Left cardiac atrium (tissue), 4 donors: Measurements from ENCODE around the gene NKX2-1. TPM values are rescaled to one million over a fixed set of nuclear protein-coding genes. Genes with fewer than 3 reads are reported as not detected.
"Not testable (repeated sequence)": the region's sequence is repeated elsewhere in the genome, so short reads cannot be mapped to it uniquely, and the experiment has no call there.

Source experiments
- ATAC-seq, 2 donors: fragments of 200-7000 bp; cut with Tn5 transposase; one replicate each; pipeline ENCODE4 v1.9.1; 2020; ENCODE audit warnings: mild to moderate bottlenecking in 2 of 2, moderate library complexity in 2 of 2
- DNase-seq: peaks from one replicate; pipeline ENCODE4 v3.0.0-alpha.2; 2020
- intact Hi-C, 2 donors: fragments of 100-400 bp; cut with DNase I; formaldehyde crosslinking; loops; one replicate each; pipeline versions ENCODE4 v1.14.1 to v1.15.1; 2022 to 2023
- total RNA-seq, 2 donors: library from RNA; stranded (reverse); fragmentation: NEBNext Ultra II Directional; extraction: Animal tissue kit (Norgen Biotek cat#: 25700); gene quantifications; one replicate each; pipeline ENCODE4 v1.2.1, GENCODE V29; 2021
- donor health status: DM: no; HTN: yes; CAD: no.
- donor health status: DM: no; HTN: yes; CAD: no; lungs with severe emphysema.
- donor health status: DM: yes; HTN: yes; CAD: no.
- donor health status: Dilated cardiomyopathy.

NKX2-1 gene
- total RNA-seq, 2 donors from 2014 or later: not detected

GRCh38 chr14:36507847-36508417 is 12.1 kb downstream of the NKX2-1 start:
- intact Hi-C loops: no loop called here
- ATAC-seq (no peak), DNase-seq (no peak)

GRCh38 chr14:36506732-36507614 is 13.1 kb downstream of the NKX2-1 start:
- ATAC-seq (no peak), DNase-seq (no peak)
- intact Hi-C loops: no loop called here

GRCh38 chr14:36505892-36506731 is 13.9 kb downstream of the NKX2-1 start:
- intact Hi-C loops: no loop called here
- DNase-seq (no peak), ATAC-seq (peak in 1 of 2 donors; percentile 19)

- ATAC-seq (no peak), DNase-seq (no peak)
- intact Hi-C loops: no loop called here
These were observed 14.7 kb downstream of the NKX2-1 start for GRCh38 chr14:36505181-36505815.

- intact Hi-C loops: no loop called here
- ATAC-seq (no peak), DNase-seq (no peak)
These were observed 15.3 kb downstream of the NKX2-1 start for GRCh38 chr14:36504771-36505175.

- intact Hi-C loops: no loop called here
- DNase-seq (no peak), ATAC-seq (no peak)
These were observed 16.0 kb downstream of the NKX2-1 start for GRCh38 chr14:36503771-36504741.

GRCh38 chr14:36502558-36503508 is 17.2 kb downstream of the NKX2-1 start:
- ATAC-seq (no peak), DNase-seq (no peak)
- intact Hi-C loops: no loop called here

GRCh38 chr14:36498938-36499337 is 21.1 kb downstream of the NKX2-1 start:
- intact Hi-C loops: no loop called here
- ATAC-seq: no peak
- DNase-seq: no peak

- intact Hi-C loops: no loop called here
- DNase-seq (no peak), ATAC-seq (no peak)
These were observed 23.7 kb downstream of the NKX2-1 start for GRCh38 chr14:36496346-36496745.

GRCh38 chr14:36495666-36496065 is 24.4 kb downstream of the NKX2-1 start:
- ATAC-seq (no peak), DNase-seq (no peak)
- intact Hi-C loops: no loop called here

- DNase-seq: no peak
- intact Hi-C loops: no loop called here
These were observed 26.3 kb downstream of the NKX2-1 start for GRCh38 chr14:36493761-36494160.

GRCh38 chr14:36485773-36486172 is 34.3 kb downstream of the NKX2-1 start:
- DNase-seq: no peak

More at GRCh38 chr14:36493761-36494160, 26.3 kb downstream of the NKX2-1 start:
- ATAC-seq: no peak

GRCh38 chr14:36479344-36479743 is 40.7 kb downstream of the NKX2-1 start:
- DNase-seq (no peak), ATAC-seq (no peak)
- intact Hi-C loops: no loop called here

More at GRCh38 chr14:36485773-36486172, 34.3 kb downstream of the NKX2-1 start:
- ATAC-seq: no peak
- intact Hi-C loops: no loop called here

- intact Hi-C loops: no loop called here
- no peak for DNase-seq
- no peak for ATAC-seq
These were observed 41.2 kb downstream of the NKX2-1 start for GRCh38 chr14:36478782-36479181.

GRCh38 chr14:36477266-36477665 is 42.8 kb downstream of the NKX2-1 start:
- ATAC-seq (no peak), DNase-seq (no peak)
- intact Hi-C loops: no loop called here

GRCh38 chr14:36476061-36476460 is 44.0 kb downstream of the NKX2-1 start:
- intact Hi-C loops, DNase-seq, ATAC-seq: not testable (repeated sequence)

- ATAC-seq: no peak
- intact Hi-C loops: no loop called here
- DNase-seq: no peak
These were observed 45.4 kb downstream of the NKX2-1 start for GRCh38 chr14:36474593-36474992.
